ENCODE results near the gene IRS1.

The IRS1 gene

GRCh38 chr2:226683196-226683595 is 116.4 kb downstream of the IRS1 start:
- DNase-seq, result no peak

All from DMS 273 treated with DMSO at 0.1 percent for 48 hours (cell line).